ENCODE results near the gene RPS8. TPM values are rescaled to one million over a fixed set of nuclear protein-coding genes. Genes with fewer than 3 reads are reported as not detected.

Gene RPS8
- total RNA-seq, 1 experiment from 2014 or later, result 1,087 TPM

DNA sequence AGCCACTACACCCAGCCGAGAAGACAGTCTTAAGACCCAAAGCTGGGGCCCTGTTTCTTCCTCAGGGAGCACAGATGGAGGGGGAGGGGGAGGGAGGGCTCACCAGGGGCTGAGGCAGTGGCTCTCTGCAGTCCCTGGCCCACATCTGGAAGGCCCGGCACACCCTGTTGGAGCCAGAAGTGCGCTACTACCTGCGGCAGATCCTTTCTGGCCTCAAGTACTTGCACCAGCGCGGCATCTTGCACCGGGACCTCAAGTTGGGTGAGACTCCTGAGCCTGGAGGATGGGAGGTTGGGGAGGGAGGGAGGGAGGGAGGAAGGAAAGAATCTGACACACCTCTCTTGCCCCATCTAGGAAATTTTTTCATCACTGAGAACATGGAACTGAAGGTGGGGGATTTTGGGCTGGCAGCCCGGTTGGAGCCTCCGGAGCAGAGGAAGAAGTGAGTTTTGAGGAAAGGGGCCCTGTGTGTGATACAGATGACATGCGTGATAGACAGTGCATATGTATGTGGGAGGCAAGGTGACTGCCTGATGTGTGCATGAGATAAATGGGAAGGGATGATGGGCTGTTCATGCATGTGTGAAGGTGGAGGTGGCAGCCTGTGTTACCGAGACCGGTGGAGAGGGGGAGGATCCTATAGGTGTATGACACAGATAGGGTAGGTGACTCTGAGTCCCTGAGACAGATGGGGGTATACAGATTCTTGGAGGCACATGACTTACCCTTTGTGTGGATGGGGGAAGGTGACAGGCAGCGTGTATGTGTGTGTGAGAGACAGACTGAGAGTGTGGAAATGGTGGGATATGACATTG, 26.4 kb downstream of the RPS8 start:
- BruUV-seq (replicated peaks), result TSS peak; percentile 92
- in situ Hi-C loops (cut with HindIII; ENCODE audit: low pct_unique_long_range_greater_than_20kb, low sequenced_read_pairs), result no loop called here
- DNase-seq (ENCODE audit: low read depth, low spot score) (no peak), ATAC-seq (no peak)
- no peaks in the 10 kb centered on the region for H3K27me3 ChIP-seq (ENCODE audit: control insufficient read depth, insufficient read depth, low read length)
- no peaks in the 10 kb centered on the region for H3K9me3 ChIP-seq (ENCODE audit: control insufficient read depth, insufficient read depth, low read depth, low read length)
- POLR2A ChIA-PET, result interaction anchor here (2.0 kb wide), 1 partner anchor 18 kb away, joined by 25 read pairs; no protein-coding TSS in a partner anchor
- peak overlapping the region; percentile 56 to 83 for H3K4me3 ChIP-seq (ENCODE audit: low read depth in 2 of 2, low read length in 2 of 2)
- no peaks in the 10 kb centered on the region; the same call in 1 of the 2 replicates for H3K36me3 ChIP-seq (ENCODE audit: control insufficient read depth, insufficient read depth, low read length)
- 0 out of 2 replicates have a peak overlapping the region, but pooled peaks have one; percentile 5 for H3K27ac ChIP-seq (ENCODE audit: low read length)
- no peak for TF ChIP-seq POLR2AphosphoS5 (IDR thresholded peaks at IDR 0.05; ENCODE audit: low read depth, low read length)
- TF ChIP-seq, protein P1, sequence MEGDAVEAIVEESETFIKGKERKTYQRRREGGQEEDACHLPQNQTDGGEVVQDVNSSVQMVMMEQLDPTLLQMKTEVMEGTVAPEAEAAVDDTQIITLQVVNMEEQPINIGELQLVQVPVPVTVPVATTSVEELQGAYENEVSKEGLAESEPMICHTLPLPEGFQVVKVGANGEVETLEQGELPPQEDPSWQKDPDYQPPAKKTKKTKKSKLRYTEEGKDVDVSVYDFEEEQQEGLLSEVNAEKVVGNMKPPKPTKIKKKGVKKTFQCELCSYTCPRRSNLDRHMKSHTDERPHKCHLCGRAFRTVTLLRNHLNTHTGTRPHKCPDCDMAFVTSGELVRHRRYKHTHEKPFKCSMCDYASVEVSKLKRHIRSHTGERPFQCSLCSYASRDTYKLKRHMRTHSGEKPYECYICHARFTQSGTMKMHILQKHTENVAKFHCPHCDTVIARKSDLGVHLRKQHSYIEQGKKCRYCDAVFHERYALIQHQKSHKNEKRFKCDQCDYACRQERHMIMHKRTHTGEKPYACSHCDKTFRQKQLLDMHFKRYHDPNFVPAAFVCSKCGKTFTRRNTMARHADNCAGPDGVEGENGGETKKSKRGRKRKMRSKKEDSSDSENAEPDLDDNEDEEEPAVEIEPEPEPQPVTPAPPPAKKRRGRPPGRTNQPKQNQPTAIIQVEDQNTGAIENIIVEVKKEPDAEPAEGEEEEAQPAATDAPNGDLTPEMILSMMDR (IDR thresholded peaks at IDR 0.05), result no peak
- TF ChIP-seq SIN3A (IDR thresholded peaks at IDR 0.05; ENCODE audit: borderline replicate concordance, insufficient read depth, low read depth, low read length), result no peak
- TF ChIP-seq TCF7L2 (IDR thresholded peaks at IDR 0.05; ENCODE audit: low read depth, low read length), result no peak
- TF ChIP-seq, protein P2, sequence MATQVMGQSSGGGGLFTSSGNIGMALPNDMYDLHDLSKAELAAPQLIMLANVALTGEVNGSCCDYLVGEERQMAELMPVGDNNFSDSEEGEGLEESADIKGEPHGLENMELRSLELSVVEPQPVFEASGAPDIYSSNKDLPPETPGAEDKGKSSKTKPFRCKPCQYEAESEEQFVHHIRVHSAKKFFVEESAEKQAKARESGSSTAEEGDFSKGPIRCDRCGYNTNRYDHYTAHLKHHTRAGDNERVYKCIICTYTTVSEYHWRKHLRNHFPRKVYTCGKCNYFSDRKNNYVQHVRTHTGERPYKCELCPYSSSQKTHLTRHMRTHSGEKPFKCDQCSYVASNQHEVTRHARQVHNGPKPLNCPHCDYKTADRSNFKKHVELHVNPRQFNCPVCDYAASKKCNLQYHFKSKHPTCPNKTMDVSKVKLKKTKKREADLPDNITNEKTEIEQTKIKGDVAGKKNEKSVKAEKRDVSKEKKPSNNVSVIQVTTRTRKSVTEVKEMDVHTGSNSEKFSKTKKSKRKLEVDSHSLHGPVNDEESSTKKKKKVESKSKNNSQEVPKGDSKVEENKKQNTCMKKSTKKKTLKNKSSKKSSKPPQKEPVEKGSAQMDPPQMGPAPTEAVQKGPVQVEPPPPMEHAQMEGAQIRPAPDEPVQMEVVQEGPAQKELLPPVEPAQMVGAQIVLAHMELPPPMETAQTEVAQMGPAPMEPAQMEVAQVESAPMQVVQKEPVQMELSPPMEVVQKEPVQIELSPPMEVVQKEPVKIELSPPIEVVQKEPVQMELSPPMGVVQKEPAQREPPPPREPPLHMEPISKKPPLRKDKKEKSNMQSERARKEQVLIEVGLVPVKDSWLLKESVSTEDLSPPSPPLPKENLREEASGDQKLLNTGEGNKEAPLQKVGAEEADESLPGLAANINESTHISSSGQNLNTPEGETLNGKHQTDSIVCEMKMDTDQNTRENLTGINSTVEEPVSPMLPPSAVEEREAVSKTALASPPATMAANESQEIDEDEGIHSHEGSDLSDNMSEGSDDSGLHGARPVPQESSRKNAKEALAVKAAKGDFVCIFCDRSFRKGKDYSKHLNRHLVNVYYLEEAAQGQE (IDR thresholded peaks at IDR 0.05; ENCODE audit: insufficient read depth in 1 of 2, low read depth in 2 of 2, low read length in 1 of 2), result no peak
- intact Hi-C loops (cut with micrococcal nuclease; ENCODE audit: unreplicated experiment), result no loop called here
- CTCF ChIA-PET, result no interaction called here
- H3K4me1 ChIP-seq (ENCODE audit: control insufficient read depth, insufficient read depth, low read length), result peaks cover 24% of the 10 kb centered on the region

DNA sequence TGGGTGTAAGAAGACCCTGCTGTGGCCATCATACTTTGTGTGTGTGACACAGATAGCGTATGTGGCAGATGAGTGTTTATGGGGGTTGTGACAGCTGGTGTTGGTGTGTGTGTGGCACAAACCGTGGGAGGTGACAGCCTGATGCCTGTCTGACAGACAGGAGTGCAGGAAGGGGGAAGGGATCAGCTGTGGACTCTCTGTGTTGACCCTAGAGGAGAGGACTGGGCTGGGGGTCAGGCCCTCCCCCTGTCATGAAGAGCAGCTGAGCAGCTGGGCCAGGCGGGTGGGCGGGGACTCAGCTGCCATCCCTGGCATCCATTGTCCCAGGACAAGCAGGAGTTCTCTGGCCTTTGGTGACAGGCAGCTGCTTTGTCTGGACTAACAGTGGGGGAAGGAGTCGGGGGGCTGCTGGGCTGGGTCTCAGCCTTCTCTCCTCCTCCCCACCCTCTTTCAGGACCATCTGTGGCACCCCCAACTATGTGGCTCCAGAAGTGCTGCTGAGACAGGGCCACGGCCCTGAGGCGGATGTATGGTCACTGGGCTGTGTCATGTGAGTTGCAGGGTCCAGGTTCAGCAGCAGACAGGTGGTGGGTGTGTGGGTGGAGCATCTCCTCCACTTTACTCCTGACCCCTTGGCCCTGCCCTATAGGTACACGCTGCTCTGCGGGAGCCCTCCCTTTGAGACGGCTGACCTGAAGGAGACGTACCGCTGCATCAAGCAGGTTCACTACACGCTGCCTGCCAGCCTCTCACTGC, 27.1 kb downstream of the RPS8 start:
- TF ChIP-seq, protein P1 (IDR thresholded peaks at IDR 0.05), result no peak
- no peak for TF ChIP-seq TCF7L2 (IDR thresholded peaks at IDR 0.05; ENCODE audit: low read depth, low read length)
- TF ChIP-seq, protein P2 (IDR thresholded peaks at IDR 0.05; ENCODE audit: insufficient read depth in 1 of 2, low read depth in 2 of 2, low read length in 1 of 2), result no peak
- no peak for TF ChIP-seq SIN3A (IDR thresholded peaks at IDR 0.05; ENCODE audit: borderline replicate concordance, insufficient read depth, low read depth, low read length)
- no peak for TF ChIP-seq POLR2AphosphoS5 (IDR thresholded peaks at IDR 0.05; ENCODE audit: low read depth, low read length)
- CTCF ChIA-PET, result no interaction called here
- BruUV-seq (replicated peaks), result no TSS peak
- DNase-seq (ENCODE audit: low read depth, low spot score) (no peak), ATAC-seq (no peak)
- Histone ChIP-seq H3K4me3 (ENCODE audit: low read depth in 2 of 2, low read length in 2 of 2) (peak overlapping the region; percentile 56 to 83), H3K9me3 (ENCODE audit: control insufficient read depth, insufficient read depth, low read depth, low read length) (no peaks in the 10 kb centered on the region), H3K27me3 (ENCODE audit: control insufficient read depth, insufficient read depth, low read length) (no peaks in the 10 kb centered on the region), H3K4me1 (ENCODE audit: control insufficient read depth, insufficient read depth, low read length) (peaks cover 32% of the 10 kb centered on the region), H3K27ac (ENCODE audit: low read length) (no peak overlapping the region), H3K36me3 (ENCODE audit: control insufficient read depth, insufficient read depth, low read length) (no peaks in the 10 kb centered on the region; the same call in 1 of the 2 replicates)
- POLR2A ChIA-PET, result no interaction called here
- in situ Hi-C loops (cut with HindIII; ENCODE audit: low pct_unique_long_range_greater_than_20kb, low sequenced_read_pairs) (no loop called here), intact Hi-C loops (cut with micrococcal nuclease; ENCODE audit: unreplicated experiment) (no loop called here)

Data from Panc1 (cell line).